SHP77 treated with DMSO at 0.1 percent for 48 hours (cell line): ENCODE results near the gene GTF3C5.
"Not testable (repeated sequence)": the region's sequence is repeated elsewhere in the genome, so short reads cannot be mapped to it uniquely, and the experiment has no call there.

Source experiments
- DNase-seq: peaks from one replicate; lab custom pipeline; 2025; lab: John Stamatoyannopoulos, UW

Gene GTF3C5

GRCh38 chr9:133028221-133028620 lies 2.6 kb upstream of the GTF3C5 start:
- DNase-seq = no peak

- DNase-seq = no peak
These were observed 842 bp upstream of the GTF3C5 start for GRCh38 chr9:133029994-133030316.

GRCh38 chr9:133031130-133031422 lies 279 bp downstream of the GTF3C5 start:
- no peak for DNase-seq

- DNase-seq = no peak
These were observed 707 bp downstream of the GTF3C5 start for GRCh38 chr9:133031496-133031911.

GRCh38 chr9:133032171-133032570 lies 1.4 kb downstream of the GTF3C5 start:
- DNase-seq = no peak

- no peak for DNase-seq
These were observed 4.9 kb downstream of the GTF3C5 start for GRCh38 chr9:133035669-133036068.

GRCh38 chr9:133037775-133038515 lies 7.1 kb downstream of the GTF3C5 start:
- DNase-seq = no peak

- not testable (repeated sequence) for DNase-seq
These were observed 10.2 kb downstream of the GTF3C5 start for GRCh38 chr9:133040892-133041479.

- DNase-seq = no peak
These were observed 11.2 kb downstream of the GTF3C5 start for GRCh38 chr9:133041958-133042357.

GRCh38 chr9:133042676-133043075 lies 11.9 kb downstream of the GTF3C5 start:
- no peak for DNase-seq

GRCh38 chr9:133043449-133044035 lies 12.7 kb downstream of the GTF3C5 start:
- DNase-seq = no peak

- DNase-seq = no peak
These were observed 13.3 kb downstream of the GTF3C5 start for GRCh38 chr9:133044125-133044524.

- DNase-seq = no peak
These were observed 13.9 kb downstream of the GTF3C5 start for GRCh38 chr9:133044661-133045060.

GRCh38 chr9:133045132-133045531 lies 14.3 kb downstream of the GTF3C5 start:
- no peak for DNase-seq

GRCh38 chr9:133046196-133046899 lies 15.6 kb downstream of the GTF3C5 start:
- no peak for DNase-seq

- no peak for DNase-seq
These were observed 16.1 kb downstream of the GTF3C5 start for GRCh38 chr9:133046900-133047295.

- DNase-seq = no peak
These were observed 17.8 kb downstream of the GTF3C5 start for GRCh38 chr9:133048595-133048994.

GRCh38 chr9:133049043-133049442 lies 18.2 kb downstream of the GTF3C5 start:
- no peak for DNase-seq

- peak; percentile 27 for DNase-seq
These were observed 19.3 kb downstream of the GTF3C5 start for GRCh38 chr9:133050142-133050541.

GRCh38 chr9:133050781-133051180 lies 20.0 kb downstream of the GTF3C5 start:
- peak; percentile 62 for DNase-seq

GRCh38 chr9:133051281-133051900 lies 20.6 kb downstream of the GTF3C5 start:
- no peak for DNase-seq

- no peak for DNase-seq
These were observed 21.3 kb downstream of the GTF3C5 start for GRCh38 chr9:133051966-133052539.
